LNCaP clone FGC (cell line): ENCODE results near the gene DUSP11.

ENCODE experiments used
- DNase-seq: peaks from one replicate; pipeline ENCODE4 v3.0.0-alpha.2; 2011; ENCODE audit warnings: low read depth
- H3K4me3 ChIP-seq: 2 replicates; pipeline ENCODE4 v1.5.1; 2011; ENCODE audit warnings: mild to moderate bottlenecking, low read depth, low read length, control low read depth
- TF ChIP-seq, protein P1 (sequence below): IDR thresholded peaks from 2 replicates; pipeline ENCODE4 v1.5.1; 2012; ENCODE audit warnings: mild to moderate bottlenecking; ENCODE audit not compliant: control insufficient read depth, insufficient read depth; ENCODE audit errors: extremely low read depth

DUSP11 gene

DNA sequence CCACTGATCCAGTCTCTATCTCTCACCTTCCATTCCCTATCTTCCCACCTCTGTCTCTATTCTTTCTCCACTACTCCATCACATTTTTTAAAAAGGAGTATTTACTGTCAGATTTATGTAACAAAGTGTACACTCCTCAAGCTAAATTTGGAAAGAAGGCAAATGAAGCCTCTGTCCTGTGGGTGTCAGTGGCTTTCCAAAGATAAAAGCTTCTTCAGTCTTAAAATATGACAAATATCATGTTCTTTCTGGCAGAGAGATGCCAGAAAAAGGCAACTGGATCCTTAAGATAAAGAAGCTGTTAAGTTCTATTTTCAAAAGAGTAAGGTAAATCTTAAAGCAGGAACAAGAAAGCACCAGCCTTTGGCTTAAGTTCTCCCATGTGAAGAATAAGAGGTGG lies 7.1 kb downstream of the DUSP11 start:
- H3K4me3 ChIP-seq = no peak overlapping the region
- DNase-seq = no peak
- TF ChIP-seq, protein P1, sequence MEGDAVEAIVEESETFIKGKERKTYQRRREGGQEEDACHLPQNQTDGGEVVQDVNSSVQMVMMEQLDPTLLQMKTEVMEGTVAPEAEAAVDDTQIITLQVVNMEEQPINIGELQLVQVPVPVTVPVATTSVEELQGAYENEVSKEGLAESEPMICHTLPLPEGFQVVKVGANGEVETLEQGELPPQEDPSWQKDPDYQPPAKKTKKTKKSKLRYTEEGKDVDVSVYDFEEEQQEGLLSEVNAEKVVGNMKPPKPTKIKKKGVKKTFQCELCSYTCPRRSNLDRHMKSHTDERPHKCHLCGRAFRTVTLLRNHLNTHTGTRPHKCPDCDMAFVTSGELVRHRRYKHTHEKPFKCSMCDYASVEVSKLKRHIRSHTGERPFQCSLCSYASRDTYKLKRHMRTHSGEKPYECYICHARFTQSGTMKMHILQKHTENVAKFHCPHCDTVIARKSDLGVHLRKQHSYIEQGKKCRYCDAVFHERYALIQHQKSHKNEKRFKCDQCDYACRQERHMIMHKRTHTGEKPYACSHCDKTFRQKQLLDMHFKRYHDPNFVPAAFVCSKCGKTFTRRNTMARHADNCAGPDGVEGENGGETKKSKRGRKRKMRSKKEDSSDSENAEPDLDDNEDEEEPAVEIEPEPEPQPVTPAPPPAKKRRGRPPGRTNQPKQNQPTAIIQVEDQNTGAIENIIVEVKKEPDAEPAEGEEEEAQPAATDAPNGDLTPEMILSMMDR = no peak

- H3K4me3 ChIP-seq = no peak overlapping the region
- TF ChIP-seq, protein P1 = no peak
- no peak for DNase-seq
Observed at GRCh38 chr2:73770725-73771124, 9.2 kb downstream of the DUSP11 start.

DNA sequence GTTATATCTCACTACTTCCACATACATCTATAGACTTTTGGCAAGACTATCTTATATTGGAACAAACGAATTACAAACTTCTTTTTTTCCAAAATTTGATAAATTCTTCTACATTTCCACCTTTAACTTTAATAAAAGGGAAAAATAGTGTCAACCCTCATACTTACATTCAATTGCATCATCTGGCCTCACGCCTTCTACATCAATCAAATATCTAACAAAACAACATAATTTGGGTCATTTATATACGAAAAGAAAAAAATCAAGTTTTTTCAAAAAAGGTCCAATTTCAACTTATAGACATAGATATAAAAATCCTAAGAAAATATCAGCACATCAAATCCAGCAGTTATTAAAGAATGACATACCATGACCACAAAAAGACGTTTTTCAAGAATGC lies 12.9 kb downstream of the DUSP11 start:
- TF ChIP-seq, protein P1 = no peak
- H3K4me3 ChIP-seq = no peak overlapping the region
- no peak for DNase-seq

DNA sequence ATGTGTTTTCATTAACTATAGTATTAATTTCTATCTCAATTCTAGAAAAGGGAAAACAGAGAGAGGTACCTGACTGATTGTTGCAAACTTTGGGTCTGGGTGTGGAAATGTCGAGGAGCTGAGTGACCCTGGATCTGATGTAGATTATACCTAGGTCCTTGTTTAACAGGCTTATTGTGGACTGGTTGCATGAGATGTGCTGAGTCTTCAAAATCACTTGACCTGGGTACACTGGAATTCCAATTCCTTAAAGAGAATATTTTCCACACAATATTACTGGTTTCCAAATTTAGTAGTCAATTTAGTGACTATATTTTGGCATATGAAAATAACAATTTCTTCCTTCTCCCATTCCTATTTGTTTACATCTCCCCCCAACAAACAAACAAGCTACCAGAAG lies 13.6 kb downstream of the DUSP11 start:
- no peak overlapping the region for H3K4me3 ChIP-seq
- no peak for DNase-seq
- TF ChIP-seq, protein P1 = no peak

GRCh38 chr2:73764945-73765344 lies 15.0 kb downstream of the DUSP11 start:
- H3K4me3 ChIP-seq = no peak overlapping the region
- DNase-seq = no peak
- TF ChIP-seq, protein P1 = no peak

GRCh38 chr2:73762571-73762970 lies 17.3 kb downstream of the DUSP11 start:
- no peak overlapping the region for H3K4me3 ChIP-seq
- TF ChIP-seq, protein P1 = no peak
- DNase-seq = no peak

DNA sequence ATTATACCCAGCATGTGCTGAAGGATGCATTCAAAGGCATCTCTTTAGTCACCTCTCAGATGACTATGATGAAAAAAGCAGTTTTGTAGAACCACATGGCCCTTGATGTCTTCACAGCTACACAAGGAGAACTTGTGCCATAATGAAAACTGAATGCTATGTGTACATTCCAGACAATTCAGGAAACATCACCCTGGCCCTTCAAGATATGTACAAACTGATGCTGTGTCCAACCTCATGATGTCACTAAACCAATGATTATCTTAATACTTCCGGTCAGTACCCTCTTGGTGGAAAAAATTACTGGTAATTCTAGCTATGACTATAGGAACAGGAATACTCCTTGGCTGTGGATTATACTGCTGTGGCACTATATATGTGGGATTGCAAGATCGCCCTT lies 20.0 kb downstream of the DUSP11 start:
- TF ChIP-seq, protein P1 = no peak
- no peak overlapping the region for H3K4me3 ChIP-seq

More for the DNA sequence above, 20.0 kb downstream of the DUSP11 start:
- no peak for DNase-seq
